Testis (tissue), 3 donors: ENCODE data around the gene KCNRG. TPM values are rescaled to one million over a fixed set of nuclear protein-coding genes. Genes with fewer than 3 reads are reported as not detected.
"Not testable (repeated sequence)": the region's sequence is repeated elsewhere in the genome, so short reads cannot be mapped to it uniquely, and the experiment has no call there.

Experiments
- DNase-seq: peaks from one replicate; pipeline ENCODE4 v3.0.0-alpha.2; 2019
- H3K27ac ChIP-seq, 2 donors: fragments of 200-600 bp; sonication (generic); one replicate each; pipeline ENCODE4 v1.5.1; 2019
- H3K27me3 ChIP-seq: fragments of 200-600 bp; sonication (generic); one replicate; pipeline ENCODE4 v1.5.1; 2019
- H3K36me3 ChIP-seq: fragments of 200-600 bp; sonication (generic); one replicate; pipeline ENCODE4 v1.5.1; 2017; ENCODE audit warnings: low read depth; ENCODE audit errors: missing control alignments
- H3K4me1 ChIP-seq: fragments of 200-600 bp; sonication (generic); one replicate; pipeline ENCODE4 v1.5.1; 2019
- H3K4me3 ChIP-seq, 2 donors: fragments of 200-600 bp; sonication (generic); one replicate each; pipeline ENCODE4 v1.5.1; 2017 to 2019
- H3K9me3 ChIP-seq: fragments of 200-600 bp; sonication (generic); one replicate; pipeline ENCODE4 v1.5.1; 2017
- POLR2A ChIP-seq: fragments of 450-650 bp; IDR thresholded peaks from one replicate; pipeline ENCODE4 v1.6.1; 2017; ENCODE audit warnings: antibody characterized with exemption, mild to moderate bottlenecking, moderate library complexity
- WGBS, 2 donors: methylation state at CpG; one replicate each; pipeline ENCODE4 v1.1.5; 2018; 5-methylcytosine and 5-hydroxymethylcytosine counted together
- intact Hi-C: fragments of 100-400 bp; cut with DNase I; formaldehyde crosslinking; loops from one replicate; pipeline ENCODE4 v1.15.1; 2023; ENCODE audit warnings: low total_unique reads
- polyA plus RNA-seq: library from polyadenylated mRNA; stranded (reverse); fragments of 350-450 nt; fragmentation: Illumina TruSeq; extraction: RNeasy Lipid Tissue Mini Kit (QIAGEN cat#74804); gene quantifications from one replicate; pipeline ENCODE4 v1.2.3, GENCODE V29; 2014; ENCODE audit warnings: low read depth, low replicate concordance; ENCODE audit not compliant: insufficient read depth
- total RNA-seq, 2 donors: library from RNA; depleted of rRNA; stranded (reverse); fragments of >200 nt; gene quantifications; one replicate each; pipeline ENCODE4 v1.2.3, GENCODE V29; 2016
- TF ChIP-seq, protein P1 (sequence below), 3 experiments: fragments of 450-650 bp in 2 of 3; fragments of 200-600 bp in 1 of 3; sonication (generic) in 1 of 3; IDR thresholded peaks; one replicate each; pipeline ENCODE4 v1.5.1; 2016 to 2019; ENCODE audit warnings: antibody characterized with exemption in 3 of 3, mild to moderate bottlenecking in 2 of 3, moderate library complexity in 1 of 3

The KCNRG gene
- total and polyA plus RNA-seq, 3 donors from 2014 or later: 1.1 to 3.1 (median 2.9) TPM

DNA sequence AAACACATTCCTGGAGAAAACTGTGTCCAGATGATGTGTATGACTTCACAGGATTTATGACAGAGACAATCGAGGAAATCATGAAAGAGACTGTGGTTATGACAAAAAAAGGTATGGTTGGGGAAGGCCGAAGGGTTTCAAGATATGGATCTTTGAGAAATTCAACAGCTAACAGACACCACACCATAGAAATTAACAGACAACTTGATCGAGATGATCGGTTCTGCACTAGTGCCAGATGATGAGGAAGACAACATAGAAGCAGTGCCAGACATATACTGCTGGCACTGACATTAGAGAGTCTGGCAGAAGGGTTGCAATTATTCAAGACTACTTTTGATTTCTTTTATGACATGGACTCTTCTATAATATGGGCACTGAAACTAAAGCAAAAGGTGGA is 37.2 kb downstream of the KCNRG start:
- H3K27me3 ChIP-seq: no peaks in the 10 kb centered on the region
- H3K4me3 ChIP-seq: no peak overlapping the region
- no peak for TF ChIP-seq POLR2A
- TF ChIP-seq, protein P1, sequence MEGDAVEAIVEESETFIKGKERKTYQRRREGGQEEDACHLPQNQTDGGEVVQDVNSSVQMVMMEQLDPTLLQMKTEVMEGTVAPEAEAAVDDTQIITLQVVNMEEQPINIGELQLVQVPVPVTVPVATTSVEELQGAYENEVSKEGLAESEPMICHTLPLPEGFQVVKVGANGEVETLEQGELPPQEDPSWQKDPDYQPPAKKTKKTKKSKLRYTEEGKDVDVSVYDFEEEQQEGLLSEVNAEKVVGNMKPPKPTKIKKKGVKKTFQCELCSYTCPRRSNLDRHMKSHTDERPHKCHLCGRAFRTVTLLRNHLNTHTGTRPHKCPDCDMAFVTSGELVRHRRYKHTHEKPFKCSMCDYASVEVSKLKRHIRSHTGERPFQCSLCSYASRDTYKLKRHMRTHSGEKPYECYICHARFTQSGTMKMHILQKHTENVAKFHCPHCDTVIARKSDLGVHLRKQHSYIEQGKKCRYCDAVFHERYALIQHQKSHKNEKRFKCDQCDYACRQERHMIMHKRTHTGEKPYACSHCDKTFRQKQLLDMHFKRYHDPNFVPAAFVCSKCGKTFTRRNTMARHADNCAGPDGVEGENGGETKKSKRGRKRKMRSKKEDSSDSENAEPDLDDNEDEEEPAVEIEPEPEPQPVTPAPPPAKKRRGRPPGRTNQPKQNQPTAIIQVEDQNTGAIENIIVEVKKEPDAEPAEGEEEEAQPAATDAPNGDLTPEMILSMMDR (IDR thresholded peaks at IDR 0.05): no peak
- no peak for DNase-seq
- H3K4me1 ChIP-seq: no peaks in the 10 kb centered on the region
- H3K9me3 ChIP-seq: no peaks in the 10 kb centered on the region
- no peak overlapping the region for H3K27ac ChIP-seq
- intact Hi-C loops: no loop called here
- 92 to 94% methylated on average over 4 of the region's 4 CpGs for WGBS, 2 donors
- no peaks in the 10 kb centered on the region for H3K36me3 ChIP-seq

DNA sequence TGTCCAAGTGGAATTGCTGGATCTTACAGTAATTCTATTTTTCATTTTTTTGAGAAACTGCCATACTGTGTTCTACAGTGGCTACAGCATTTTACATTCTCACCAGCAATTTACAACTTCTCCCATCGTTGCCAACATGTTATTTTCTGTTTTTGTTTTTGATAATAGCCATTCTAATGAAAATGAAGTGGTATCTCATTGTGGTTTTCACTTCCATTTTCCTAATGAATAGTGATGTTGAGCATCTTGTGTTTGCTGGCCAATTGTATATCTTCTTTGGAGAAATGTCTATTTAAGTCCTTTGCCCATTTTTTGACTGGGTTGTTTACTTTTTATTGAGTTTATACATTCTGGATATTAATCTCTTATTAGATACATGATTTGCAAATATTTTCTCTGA is 38.6 kb downstream of the KCNRG start:
- H3K4me3 ChIP-seq: no peak overlapping the region
- H3K36me3 ChIP-seq: no peaks in the 10 kb centered on the region
- H3K27ac ChIP-seq: no peak overlapping the region
- H3K9me3 ChIP-seq: no peaks in the 10 kb centered on the region
- DNase-seq: no peak
- TF ChIP-seq, protein P1 (IDR thresholded peaks at IDR 0.05): no peak
- TF ChIP-seq POLR2A: no peak
- H3K27me3 ChIP-seq: no peaks in the 10 kb centered on the region
- 87 to 88% methylated on average over 1 of the region's 1 CpG for WGBS, 2 donors
- intact Hi-C loops: no loop called here
- no peaks in the 10 kb centered on the region for H3K4me1 ChIP-seq

DNA sequence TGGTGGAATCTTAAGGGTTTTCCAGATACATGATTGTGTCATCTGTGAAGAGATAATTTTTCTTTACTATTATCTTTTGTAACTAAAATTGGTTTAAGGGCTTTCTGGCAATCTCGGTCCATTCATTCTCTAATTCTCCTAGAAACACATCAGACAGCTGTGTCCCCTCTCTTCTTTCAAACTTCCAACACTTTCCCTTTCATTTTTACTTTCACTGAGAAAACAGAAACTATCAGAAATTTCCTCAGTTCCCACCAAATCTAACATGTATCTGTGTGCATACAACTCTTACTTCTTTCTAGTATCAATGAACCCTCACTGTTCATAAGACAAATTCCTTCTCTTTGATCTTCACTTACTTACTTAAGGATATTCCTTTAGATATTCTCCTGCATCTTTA is 40.2 kb downstream of the KCNRG start:
- TF ChIP-seq POLR2A: no peak
- TF ChIP-seq, protein P1 (IDR thresholded peaks at IDR 0.05): no peak
- no peaks in the 10 kb centered on the region for H3K27me3 ChIP-seq
- no peak overlapping the region for H3K27ac ChIP-seq
- intact Hi-C loops: no loop called here
- H3K4me1 ChIP-seq: no peaks in the 10 kb centered on the region
- H3K4me3 ChIP-seq: no peak overlapping the region
- no peaks in the 10 kb centered on the region for H3K9me3 ChIP-seq
- WGBS, 2 donors: 72 to 89% methylated on average over 1 of the region's 1 CpG
- no peaks in the 10 kb centered on the region for H3K36me3 ChIP-seq
- DNase-seq: no peak

DNA sequence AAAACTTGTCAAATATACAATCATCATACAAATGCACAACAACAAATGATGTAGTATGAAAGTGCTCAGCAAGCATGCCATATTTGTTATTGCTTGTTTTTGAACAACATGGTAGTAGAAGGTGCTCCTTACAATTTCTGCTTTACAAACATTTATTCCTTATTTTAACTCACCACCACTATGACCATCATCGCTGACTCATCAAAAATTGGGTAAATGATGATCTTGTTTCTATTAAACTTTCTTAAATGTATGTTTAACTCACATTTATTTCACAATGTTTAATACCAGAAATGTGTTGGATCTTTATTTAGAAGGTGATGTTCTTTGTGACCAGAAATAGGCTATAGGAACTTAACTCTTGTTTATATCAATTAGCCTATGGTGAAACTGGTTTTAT is 45.5 kb downstream of the KCNRG start:
- Histone ChIP-seq H3K9me3 (no peaks in the 10 kb centered on the region), H3K36me3 (no peaks in the 10 kb centered on the region), H3K27ac (no peak overlapping the region), H3K4me3 (no peak overlapping the region), H3K4me1 (no peaks in the 10 kb centered on the region), H3K27me3 (no peaks in the 10 kb centered on the region)
- no peak for DNase-seq
- WGBS, 2 donors: 95 to 97% methylated on average over 1 of the region's 1 CpG
- no peak for TF ChIP-seq POLR2A
- TF ChIP-seq, protein P1 (IDR thresholded peaks at IDR 0.05): no peak
- intact Hi-C loops: no loop called here

DNA sequence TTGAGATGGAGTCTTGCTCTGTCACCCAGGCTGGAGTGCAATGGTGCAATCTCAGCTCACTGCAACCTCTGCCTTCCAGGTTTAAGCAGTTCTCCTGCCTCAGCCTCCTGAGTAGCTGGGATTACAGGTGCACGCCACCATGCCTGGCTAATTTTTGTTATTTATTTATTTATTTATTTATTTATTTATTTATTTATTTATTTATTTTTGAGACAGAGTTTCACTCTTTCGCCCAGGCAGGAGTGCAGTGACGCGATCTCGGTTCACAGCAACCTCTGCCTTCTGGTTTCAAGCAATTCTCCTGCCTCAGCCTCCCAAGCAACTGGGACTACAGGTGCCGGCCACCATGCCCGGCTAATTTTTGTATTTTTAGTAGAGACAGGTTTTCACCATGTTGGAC is 47.1 kb downstream of the KCNRG start:
- DNase-seq, H3K4me3 ChIP-seq, H3K36me3 ChIP-seq, intact Hi-C loops, H3K27me3 ChIP-seq, H3K9me3 ChIP-seq, H3K27ac ChIP-seq, H3K4me1 ChIP-seq: not testable (repeated sequence)
- WGBS, 2 donors: 97% methylated on average over 7 of the region's 7 CpGs
